Measurements from ENCODE around the gene MAP3K9. TPM values are rescaled to one million over a fixed set of nuclear protein-coding genes. Genes with fewer than 3 reads are reported as not detected.
A peak's percentile ranks its signal among the peaks of the same experiment; 100 is the strongest.

MAP3K9 gene
- total RNA-seq, 1 donor from 2014 or later, result 31.8 TPM

- Mint-ChIP-seq H3K4me1 (ENCODE audit: low read depth) (peaks cover 9% of the 10 kb centered on the region), H3K36me3 (ENCODE audit: insufficient read depth) (no peaks in the 10 kb centered on the region), H3K4me3 (ENCODE audit: low read depth) (peak overlapping the region; percentile 74), H3K27ac (peak overlapping the region; percentile 92), H3K9me3 (ENCODE audit: low read depth) (no peaks in the 10 kb centered on the region), H3K27me3 (no peaks in the 10 kb centered on the region)
- no peak for TF ChIP-seq CTCF (IDR thresholded peaks at IDR 0.05; ENCODE audit: unreplicated experiment)
- DNase-seq (ENCODE audit: low spot score, unreplicated experiment), result peak; percentile 49
These were observed 693 bp downstream of the MAP3K9 start for GRCh38 chr14:70808416-70809224.

- no peak for DNase-seq (ENCODE audit: low spot score, unreplicated experiment)
- Mint-ChIP-seq H3K4me1 (ENCODE audit: low read depth) (peaks cover 9% of the 10 kb centered on the region), H3K27ac (peak overlapping the region; percentile 90), H3K36me3 (ENCODE audit: insufficient read depth) (peaks cover under 1% of the 10 kb centered on the region), H3K27me3 (no peaks in the 10 kb centered on the region), H3K9me3 (ENCODE audit: low read depth) (no peaks in the 10 kb centered on the region), H3K4me3 (ENCODE audit: low read depth) (peak overlapping the region; percentile 74)
- TF ChIP-seq CTCF (IDR thresholded peaks at IDR 0.05; ENCODE audit: unreplicated experiment), result no peak
These were observed 1.4 kb downstream of the MAP3K9 start for GRCh38 chr14:70807898-70808415.

GRCh38 chr14:70804556-70805162 lies 4.7 kb downstream of the MAP3K9 start:
- H3K9me3 Mint-ChIP-seq (ENCODE audit: low read depth), result no peaks in the 10 kb centered on the region
- no peak for TF ChIP-seq CTCF (IDR thresholded peaks at IDR 0.05; ENCODE audit: unreplicated experiment)

GRCh38 chr14:70803321-70804310 lies 5.7 kb downstream of the MAP3K9 start:
- DNase-seq (ENCODE audit: low spot score, unreplicated experiment), result no peak
- H3K27ac Mint-ChIP-seq, result no peak overlapping the region
- peaks cover 14% of the 10 kb centered on the region for H3K36me3 Mint-ChIP-seq (ENCODE audit: insufficient read depth)
- no peaks in the 10 kb centered on the region for H3K27me3 Mint-ChIP-seq
- TF ChIP-seq CTCF (IDR thresholded peaks at IDR 0.05; ENCODE audit: unreplicated experiment), result no peak
- no peak overlapping the region for H3K4me3 Mint-ChIP-seq (ENCODE audit: low read depth)
- peaks cover 18% of the 10 kb centered on the region for H3K4me1 Mint-ChIP-seq (ENCODE audit: low read depth)
- no peaks in the 10 kb centered on the region for H3K9me3 Mint-ChIP-seq (ENCODE audit: low read depth)

More at GRCh38 chr14:70804556-70805162, 4.7 kb downstream of the MAP3K9 start:
- Mint-ChIP-seq H3K27me3 (no peaks in the 10 kb centered on the region), H3K27ac (no peak overlapping the region), H3K36me3 (ENCODE audit: insufficient read depth) (peaks cover 14% of the 10 kb centered on the region), H3K4me1 (ENCODE audit: low read depth) (peaks cover 18% of the 10 kb centered on the region), H3K4me3 (ENCODE audit: low read depth) (no peak overlapping the region)
- no peak for DNase-seq (ENCODE audit: low spot score, unreplicated experiment)

Data from progenitor cell of endocrine pancreas (in vitro differentiated cells).